GM12892 (cell line): ENCODE results near the gene REXO5.

Experiments
- POLR2A ChIP-seq: IDR thresholded peaks from 2 replicates; pipeline ENCODE4 v1.6.1; 2011; ENCODE audit warnings: low read depth, low read length, control low read depth
- POLR2AphosphoS5 ChIP-seq: IDR thresholded peaks from 2 replicates; pipeline ENCODE4 v1.6.1; 2011; ENCODE audit warnings: low read depth, low read length, control low read depth
- TAF1 ChIP-seq: IDR thresholded peaks from 2 replicates; pipeline ENCODE4 v1.6.1; 2011; ENCODE audit warnings: low read depth, mild to moderate bottlenecking, control low read depth, low read length, borderline replicate concordance

GRCh38 chr16:20870122-20870820 lies 63.9 kb downstream of the REXO5 start:
- TF ChIP-seq POLR2A = no peak
- no peak for TF ChIP-seq POLR2AphosphoS5
- no peak for TF ChIP-seq TAF1
